WERI-Rb-1 (cell line): ENCODE data around the gene SYNJ2.

Experiments used
- DNase-seq: peaks from one replicate; pipeline ENCODE4 v3.0.0-alpha.2; 2020
- H3K27ac ChIP-seq: fragments of 250-450 bp; sonication (Bioruptor Pico); 2 replicates; pipeline ENCODE4 v1.5.1; 2020; ENCODE audit warnings: mild to moderate bottlenecking, moderate library complexity
- H3K27me3 ChIP-seq: fragments of 250-450 bp; sonication (Bioruptor Pico); 2 replicates; pipeline ENCODE4 v1.5.1; 2021; ENCODE audit warnings: mild to moderate bottlenecking, low read depth, moderate library complexity; ENCODE audit not compliant: insufficient read depth, severe bottlenecking
- H3K36me3 ChIP-seq: fragments of 250-450 bp; sonication (Bioruptor Pico); 2 replicates; pipeline ENCODE4 v1.5.1; 2020; ENCODE audit warnings: mild to moderate bottlenecking, moderate library complexity
- H3K4me3 ChIP-seq: 2 replicates; pipeline ENCODE4 v1.5.1; 2011; ENCODE audit warnings: low read depth, mild to moderate bottlenecking, control low read depth, low read length
- H3K9me3 ChIP-seq: fragments of 250-450 bp; sonication (Bioruptor Pico); 2 replicates; pipeline ENCODE4 v1.5.1; 2021; ENCODE audit warnings: mild to moderate bottlenecking, moderate library complexity; ENCODE audit not compliant: severe bottlenecking
- CTCF ChIP-seq: IDR thresholded peaks from 2 replicates; pipeline ENCODE4 v1.5.1; 2011; ENCODE audit warnings: low read depth, mild to moderate bottlenecking, control low read depth, inconsistent platforms, low read length

SYNJ2 gene

GRCh38 chr6:157941101-157941863 lies 40.4 kb upstream of the SYNJ2 start:
- H3K4me3 ChIP-seq: no peak overlapping the region
- H3K27me3 ChIP-seq: no peaks in the 10 kb centered on the region
- DNase-seq: no peak
- H3K36me3 ChIP-seq: peaks cover 81% of the 10 kb centered on the region
- H3K9me3 ChIP-seq: no peaks in the 10 kb centered on the region
- H3K27ac ChIP-seq: no peak overlapping the region
- TF ChIP-seq CTCF: no peak

GRCh38 chr6:157942351-157942750 lies 39.3 kb upstream of the SYNJ2 start:
- Histone ChIP-seq H3K27ac (no peak overlapping the region), H3K9me3 (no peaks in the 10 kb centered on the region), H3K4me3 (no peak overlapping the region), H3K27me3 (no peaks in the 10 kb centered on the region), H3K36me3 (peaks cover 70% of the 10 kb centered on the region)
- no peak for TF ChIP-seq CTCF
- DNase-seq: no peak

- Histone ChIP-seq H3K27me3 (no peaks in the 10 kb centered on the region), H3K9me3 (no peaks in the 10 kb centered on the region), H3K36me3 (peaks cover 64% of the 10 kb centered on the region), H3K4me3 (no peak overlapping the region), H3K27ac (no peak overlapping the region)
- TF ChIP-seq CTCF: no peak
- no peak for DNase-seq
Observed at GRCh38 chr6:157943249-157943963, 38.3 kb upstream of the SYNJ2 start.

DNA sequence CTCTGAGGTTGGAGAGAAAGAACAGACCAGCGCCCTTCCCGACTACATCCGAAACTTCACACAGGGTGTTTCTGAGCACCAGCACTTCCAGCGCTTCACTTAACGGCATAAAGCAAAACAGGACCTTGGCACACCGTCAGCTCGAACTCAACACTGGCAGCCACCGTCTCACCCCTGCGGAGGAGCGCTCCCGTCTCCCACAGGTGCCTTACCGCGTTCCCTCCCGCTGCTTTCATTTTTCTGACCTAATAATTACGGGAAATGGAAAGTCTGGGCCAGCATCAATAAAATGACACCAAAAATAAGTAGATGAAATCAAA lies 37.7 kb upstream of the SYNJ2 start:
- Histone ChIP-seq H3K9me3 (no peaks in the 10 kb centered on the region), H3K27ac (no peak overlapping the region), H3K4me3 (no peak overlapping the region), H3K36me3 (peaks cover 59% of the 10 kb centered on the region), H3K27me3 (no peaks in the 10 kb centered on the region)
- no peak for DNase-seq
- TF ChIP-seq CTCF: no peak

GRCh38 chr6:157944983-157945931 lies 36.4 kb upstream of the SYNJ2 start:
- DNase-seq: no peak
- no peak overlapping the region for H3K27ac ChIP-seq
- no peaks in the 10 kb centered on the region for H3K9me3 ChIP-seq
- H3K36me3 ChIP-seq: peaks cover 46% of the 10 kb centered on the region
- no peak overlapping the region for H3K4me3 ChIP-seq
- TF ChIP-seq CTCF: no peak
- H3K27me3 ChIP-seq: no peaks in the 10 kb centered on the region
